ENCODE data around the gene PUS1. TPM values are rescaled to one million over a fixed set of nuclear protein-coding genes. Genes with fewer than 3 reads are reported as not detected.

Gene PUS1
- total and polyA plus RNA-seq, 9 of the 15 experiments (the other 6 are each of a cell fraction or from before 2014, with no cell fraction given) = 1.9 to 90.8 (median 30.0) TPM

- TF ChIP-seq GTF3C2 (IDR thresholded peaks at IDR 0.05; ENCODE audit: borderline replicate concordance, extremely low read depth, insufficient read length) = peak; percentile 39
- TF ChIP-seq NKRF (IDR thresholded peaks at IDR 0.05; ENCODE audit: borderline replicate concordance) = peak; percentile 73; the same call in 1 of the 2 replicates
- no peak for TF ChIP-seq NFYB (IDR thresholded peaks at IDR 0.05; ENCODE audit: extremely low read depth, insufficient read length)
- TF ChIP-seq MTA3 (IDR thresholded peaks at IDR 0.05; ENCODE audit: borderline replicate concordance) = peak; percentile 99
- TF ChIP-seq CHD4 (IDR thresholded peaks at IDR 0.05; ENCODE audit: insufficient read depth, insufficient replicate concordance, low read depth, low read length, poor library complexity, severe bottlenecking) = no peak
- no peak for TF ChIP-seq ZHX1 (conservative IDR thresholded peaks at IDR 0.05; ENCODE audit: low read length)
- TF ChIP-seq FOXK2 (conservative IDR thresholded peaks at IDR 0.05 in 1 of 2, IDR thresholded peaks at IDR 0.05 in 1 of 2; ENCODE audit: low read depth in 2 of 2) = no peak
- no peak for TF ChIP-seq BRF1 (IDR thresholded peaks at IDR 0.05; ENCODE audit: borderline replicate concordance, extremely low read depth, insufficient read length)
- no peak for TF ChIP-seq ZNF253 (CRISPR knock-in tag; conservative IDR thresholded peaks at IDR 0.05)
- TF ChIP-seq YY1 (IDR thresholded peaks at IDR 0.05; ENCODE audit: borderline replicate concordance in 1 of 3, control insufficient read depth in 1 of 3, extremely low read depth in 1 of 3, insufficient read depth in 3 of 3, insufficient read length in 1 of 3, insufficient replicate concordance in 2 of 3, low read depth in 1 of 3, low read length in 2 of 3) = peak in 2 of 3 experiments; percentile 57 to 79
- no peak for TF ChIP-seq DEAF1 (CRISPR knock-in tag; IDR thresholded peaks at IDR 0.05)
- peak; percentile 76 for TF ChIP-seq GMEB1 (CRISPR knock-in tag; IDR thresholded peaks at IDR 0.05)
- TF ChIP-seq ZNF408 (CRISPR knock-in tag; IDR thresholded peaks at IDR 0.05; ENCODE audit: low read depth) = no peak
These were observed 20.5 kb downstream of the PUS1 start, which contains the start of gene EP400 (continued) for GRCh38 chr12:131949431-131950181.
